Placental epithelial cell (primary cell): ENCODE measurements around the gene DNAH10. TPM values are rescaled to one million over a fixed set of nuclear protein-coding genes. Genes with fewer than 3 reads are reported as not detected.

Experiments
- small RNA-seq: library from RNA; depleted of rRNA; stranded (forward); fragments of <200 nt; gene quantifications from one replicate; pipeline ENCODE3, GENCODE V24; 2012
- total RNA-seq: library from RNA; depleted of rRNA; stranded (reverse); fragments of >200 nt; gene quantifications from 2 replicates; pipeline ENCODE4 v1.2.3, GENCODE V29; 2012

Gene DNAH10, protein sequence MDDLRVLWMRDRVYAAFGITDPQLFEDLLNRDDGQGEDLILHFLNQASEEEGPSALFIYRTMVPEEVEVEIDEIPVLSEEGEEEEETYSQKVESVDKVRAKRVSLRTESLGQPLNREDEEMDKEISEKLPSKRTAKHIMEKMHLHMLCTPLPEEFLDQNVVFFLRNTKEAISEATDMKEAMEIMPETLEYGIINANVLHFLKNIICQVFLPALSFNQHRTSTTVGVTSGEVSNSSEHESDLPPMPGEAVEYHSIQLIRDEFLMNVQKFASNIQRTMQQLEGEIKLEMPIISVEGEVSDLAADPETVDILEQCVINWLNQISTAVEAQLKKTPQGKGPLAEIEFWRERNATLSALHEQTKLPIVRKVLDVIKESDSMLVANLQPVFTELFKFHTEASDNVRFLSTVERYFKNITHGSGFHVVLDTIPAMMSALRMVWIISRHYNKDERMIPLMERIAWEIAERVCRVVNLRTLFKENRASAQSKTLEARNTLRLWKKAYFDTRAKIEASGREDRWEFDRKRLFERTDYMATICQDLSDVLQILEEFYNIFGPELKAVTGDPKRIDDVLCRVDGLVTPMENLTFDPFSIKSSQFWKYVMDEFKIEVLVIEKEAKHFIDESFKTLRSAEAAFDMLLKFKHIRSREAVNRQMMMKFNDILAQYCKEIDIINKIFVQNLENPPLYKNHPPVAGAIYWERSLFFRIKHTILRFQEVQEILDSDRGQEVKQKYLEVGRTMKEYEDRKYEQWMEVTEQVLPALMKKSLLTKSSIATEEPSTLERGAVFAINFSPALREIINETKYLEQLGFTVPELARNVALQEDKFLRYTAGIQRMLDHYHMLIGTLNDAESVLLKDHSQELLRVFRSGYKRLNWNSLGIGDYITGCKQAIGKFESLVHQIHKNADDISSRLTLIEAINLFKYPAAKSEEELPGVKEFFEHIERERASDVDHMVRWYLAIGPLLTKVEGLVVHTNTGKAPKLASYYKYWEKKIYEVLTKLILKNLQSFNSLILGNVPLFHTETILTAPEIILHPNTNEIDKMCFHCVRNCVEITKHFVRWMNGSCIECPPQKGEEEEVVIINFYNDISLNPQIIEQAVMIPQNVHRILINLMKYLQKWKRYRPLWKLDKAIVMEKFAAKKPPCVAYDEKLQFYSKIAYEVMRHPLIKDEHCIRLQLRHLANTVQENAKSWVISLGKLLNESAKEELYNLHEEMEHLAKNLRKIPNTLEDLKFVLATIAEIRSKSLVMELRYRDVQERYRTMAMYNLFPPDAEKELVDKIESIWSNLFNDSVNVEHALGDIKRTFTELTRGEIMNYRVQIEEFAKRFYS (N-terminal part only)
- under 0.01 and 1.2 TPM in 2 replicates for total RNA-seq

GRCh38 chr12:123761841-123762714 is at the start of gene DNAH10:
TSS of gene DNAH10 (plus strand) at chr12:123762301. CDS start at chr12:123762337, 36 bp downstream.

DNA sequence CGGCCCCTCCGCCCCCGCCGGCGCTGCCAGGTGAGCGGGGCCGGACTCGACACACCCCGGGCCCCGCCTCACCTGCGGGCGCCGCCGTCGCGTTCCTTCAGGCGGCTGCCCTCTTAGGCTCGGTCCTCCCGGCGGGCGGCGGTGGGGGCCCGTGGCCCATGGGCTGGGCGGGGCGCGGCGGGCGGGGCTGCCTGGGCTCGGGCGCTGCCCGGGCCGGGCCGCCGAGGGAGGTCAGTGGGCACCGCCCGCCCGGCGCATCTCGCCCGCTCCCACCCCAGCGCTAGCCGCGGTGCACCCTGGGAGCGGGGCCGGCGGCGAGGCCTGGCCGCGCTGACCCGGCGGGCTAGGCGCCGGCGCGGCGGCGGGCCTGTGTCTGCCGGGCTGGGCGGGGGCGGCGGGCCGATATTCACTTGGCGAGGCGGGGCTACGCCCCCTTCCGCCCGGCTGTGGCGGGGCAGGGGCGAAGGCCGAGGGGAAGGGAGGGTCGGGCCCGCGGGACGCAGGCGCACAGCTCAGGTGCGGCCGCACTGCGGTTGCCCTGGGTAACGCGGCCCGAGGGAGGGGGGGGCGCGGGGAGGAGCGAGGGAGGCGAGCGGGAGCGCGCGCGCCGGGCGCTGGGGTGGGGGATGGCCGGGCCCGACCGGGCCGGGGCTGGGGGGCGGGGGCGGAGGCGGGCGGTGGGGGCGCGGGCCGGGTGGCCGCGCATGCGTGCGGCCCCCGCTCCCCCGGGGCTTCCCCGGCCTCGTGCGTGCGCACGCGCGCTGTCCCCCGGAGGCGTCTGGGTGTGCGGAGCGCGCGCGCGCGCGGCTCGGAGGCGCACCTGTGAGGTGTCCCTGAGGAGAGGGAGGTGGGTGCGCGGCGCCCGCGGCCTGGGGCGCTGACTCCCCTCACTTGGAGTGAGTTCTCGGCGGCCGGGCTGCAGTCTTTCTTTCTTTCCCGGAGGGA is 210.6 kb downstream of the DNAH10 start, which contains the start of the genes CCDC92 and ZNF664:
TSS of gene CCDC92 (minus strand) at position 375 of the 945 bp plus-strand sequence. CDS start 28,526 bp downstream, outside the sequence.
TSS of gene ZNF664 (plus strand) at position 759 of the 945 bp plus-strand sequence. CDS start 38,930 bp downstream, outside the sequence.

Small RNA genes within 50 kb of the gene (small RNA-seq; reads per million reads assigned to genes)
- gene AC068790.4 (not detected), gene AC068790.6 (not detected)

Other genes with a start within 250 kb of the DNAH10 start
- 12.3 and 13.7 TPM in 2 replicates for gene RILPL1, start 228.6 kb upstream of the DNAH10 start, total RNA-seq
- 239 and 475 TPM in 2 replicates for gene TMED2, start 177.7 kb upstream of the DNAH10 start, total RNA-seq
- 10.2 and 15.3 TPM in 2 replicates for gene DDX55, start 160.2 kb upstream of the DNAH10 start, total RNA-seq
- 25.5 and 59.6 TPM in 2 replicates for gene EIF2B1, start 128.6 kb upstream of the DNAH10 start, total RNA-seq
- gene GTF2H3, start 128.5 kb upstream of the DNAH10 start, total RNA-seq, result 16.5 and 57.6 TPM in 2 replicates
- gene TCTN2, start 91.2 kb upstream of the DNAH10 start, total RNA-seq, result 25.6 and 27.1 TPM in 2 replicates
- gene ATP6V0A2, start 49.9 kb upstream of the DNAH10 start, total RNA-seq, result 9.8 and 17.1 TPM in 2 replicates
- 13.3 and 14.6 TPM in 2 replicates for gene CCDC92, start 210.5 kb downstream of the DNAH10 start, total RNA-seq
- 74.5 and 103 TPM in 2 replicates for gene ZNF664, start 210.9 kb downstream of the DNAH10 start, total RNA-seq